Kidney tubule cell (primary cell): Measurements from ENCODE around the gene OR6B1.

ENCODE experiments used
- DNase-seq: peaks from one replicate; pipeline ENCODE4 v3.0.0-alpha.2; 2018; ENCODE audit warnings: low spot score

OR6B1 gene

DNA sequence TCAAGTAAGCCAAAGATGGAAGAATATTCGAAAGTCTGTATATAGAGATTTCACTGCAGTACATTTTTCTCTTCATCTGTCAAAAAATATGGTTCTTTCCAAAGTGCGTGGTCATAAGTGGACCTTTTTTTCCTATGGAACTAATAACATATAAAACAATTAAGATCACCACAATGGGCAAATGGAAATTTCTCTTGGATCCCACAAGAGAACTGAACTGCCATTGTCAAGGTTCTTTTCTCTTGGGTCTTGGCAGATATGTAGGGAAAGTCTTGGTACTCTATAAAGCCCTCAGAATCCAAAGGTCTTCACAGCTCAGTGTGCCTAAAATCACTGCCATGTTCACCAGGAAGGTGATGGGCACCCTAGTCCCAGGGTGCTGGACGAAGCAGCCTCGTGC, at the start of gene OR6B1:
OR6B1 (plus strand) TSS at position 301 of the 400 bp plus-strand sequence. CDS start 3,677 bp downstream, outside the sequence.
- DNase-seq = no peak

GRCh38 chr7:143953421-143953820, 46.7 kb upstream of the OR6B1 start:
- no peak for DNase-seq

GRCh38 chr7:143954135-143954534, 46.0 kb upstream of the OR6B1 start:
- DNase-seq = no peak

DNA sequence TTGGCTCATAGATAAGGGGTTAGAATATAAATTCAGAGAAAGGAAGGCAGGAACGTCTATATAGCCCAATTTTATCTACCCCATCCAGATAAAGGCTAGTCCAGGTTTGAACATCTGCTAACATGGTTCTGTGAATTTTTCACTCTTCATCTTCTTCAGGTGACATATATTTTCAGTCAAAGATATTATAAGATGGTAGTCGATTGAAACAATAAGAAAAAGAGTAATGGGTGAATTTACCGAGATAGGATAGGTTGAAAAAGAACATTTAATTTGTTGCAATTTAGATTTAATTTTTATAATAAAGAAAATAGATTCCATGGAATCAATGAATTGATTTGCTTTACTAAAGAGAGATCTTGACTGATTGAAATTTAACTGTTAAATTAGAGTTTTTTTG, 45.6 kb upstream of the OR6B1 start, which contains the start of gene OR2F1:
OR2F1 (plus strand) TSS at position 301 of the 400 bp plus-strand sequence. CDS start 5,127 bp downstream, outside the sequence.
- DNase-seq = no peak

- no peak for DNase-seq
These were observed 41.3 kb upstream of the OR6B1 start for GRCh38 chr7:143958781-143959180.

DNA sequence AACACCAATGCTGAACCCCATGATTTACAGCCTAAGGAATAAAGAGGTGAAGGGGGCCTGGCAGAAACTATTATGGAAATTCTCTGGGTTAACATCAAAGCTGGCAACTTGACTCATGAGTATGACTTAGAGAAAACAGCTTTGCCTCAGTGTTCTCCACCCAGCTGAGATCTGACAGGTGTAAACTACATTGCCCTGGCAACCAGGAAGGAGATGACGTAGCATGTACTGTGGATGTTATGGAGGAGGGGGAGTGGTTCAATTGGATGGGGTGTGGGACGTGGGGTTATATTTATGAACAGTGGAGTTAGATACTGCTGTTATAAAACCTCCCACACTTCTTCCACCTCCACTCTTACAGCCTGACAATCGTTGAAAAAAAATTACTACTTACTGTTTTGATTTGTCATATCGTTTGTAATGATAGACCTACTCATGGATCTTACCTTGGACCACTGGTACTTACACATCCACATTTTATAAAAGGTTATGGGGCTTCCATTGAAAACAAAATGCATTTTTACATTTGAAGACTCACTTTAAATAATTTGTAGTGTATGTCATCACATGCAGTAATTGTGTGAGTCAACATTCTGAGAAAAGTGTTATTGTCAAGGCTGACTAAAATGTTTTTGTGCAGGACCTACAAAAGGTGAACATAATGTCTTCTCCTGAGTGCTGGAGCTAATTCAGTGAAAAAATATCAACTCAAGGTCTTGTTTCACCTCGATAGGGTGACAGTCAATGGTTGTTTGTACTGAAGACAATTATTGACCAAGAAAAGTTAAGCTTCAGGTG, 39.1 kb upstream of the OR6B1 start:
- no peak for DNase-seq

DNA sequence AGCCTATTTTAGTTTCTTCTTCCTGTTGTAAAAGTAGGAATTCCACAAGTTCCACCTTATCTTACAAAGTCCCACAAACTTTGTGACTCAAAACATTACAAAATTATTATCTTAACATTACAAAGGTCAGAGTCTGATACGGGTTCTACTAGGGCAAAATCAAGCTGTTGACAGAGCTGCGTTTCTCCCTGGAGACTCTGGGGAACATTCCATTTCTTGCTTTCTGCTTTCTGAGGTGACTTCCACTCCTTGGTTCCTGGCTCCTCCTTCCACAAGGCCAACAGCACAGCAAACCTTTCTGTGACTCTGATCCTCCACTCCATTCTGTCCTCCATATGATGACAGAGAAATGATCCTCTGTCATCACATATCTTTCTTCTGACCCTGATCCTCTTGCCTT, 34.8 kb upstream of the OR6B1 start:
- no peak for DNase-seq

GRCh38 chr7:143967398-143967797, 32.7 kb upstream of the OR6B1 start:
- DNase-seq = no peak

GRCh38 chr7:143973870-143974416, 26.2 kb upstream of the OR6B1 start:
- no peak for DNase-seq

- peak; percentile 54 for DNase-seq
These were observed 25.7 kb upstream of the OR6B1 start for GRCh38 chr7:143974459-143974858.

DNA sequence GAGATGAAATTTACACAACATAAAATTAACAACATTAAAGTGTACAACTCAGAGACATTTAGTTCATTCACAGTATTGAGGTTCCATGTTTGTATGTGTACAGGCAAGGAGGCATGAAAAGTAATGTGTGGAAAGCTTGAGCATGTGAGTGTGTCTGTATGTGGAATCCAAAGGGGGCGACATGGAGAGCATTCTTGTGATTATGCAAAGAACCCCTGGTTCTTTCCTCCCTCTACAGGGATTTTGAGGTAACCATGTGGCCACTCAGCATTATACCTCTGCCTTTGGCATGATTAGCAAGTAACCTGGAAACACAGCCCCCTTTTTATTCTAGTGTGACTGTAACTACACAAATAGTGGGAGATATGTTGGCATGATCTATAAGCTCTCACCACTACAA, 24.5 kb upstream of the OR6B1 start:
- DNase-seq = no peak

DNA sequence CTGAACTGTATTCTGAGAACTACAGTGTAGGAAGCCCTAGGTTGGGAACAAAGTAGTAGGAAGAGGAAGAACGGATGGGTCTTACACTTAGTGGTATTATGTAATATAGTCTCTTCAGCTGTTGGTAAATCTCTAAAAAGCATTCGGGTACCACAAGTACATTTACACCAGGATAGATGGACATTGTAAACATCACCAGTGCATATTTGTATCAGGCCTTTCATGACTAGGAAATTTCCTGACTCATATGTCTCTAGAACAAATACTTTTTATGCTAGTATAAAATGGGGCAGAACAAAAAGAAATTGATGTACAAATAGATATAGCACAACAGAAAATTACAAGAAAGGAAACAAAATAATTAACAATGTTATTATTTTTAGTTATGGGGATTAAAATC, 21.5 kb upstream of the OR6B1 start:
- DNase-seq = no peak

DNA sequence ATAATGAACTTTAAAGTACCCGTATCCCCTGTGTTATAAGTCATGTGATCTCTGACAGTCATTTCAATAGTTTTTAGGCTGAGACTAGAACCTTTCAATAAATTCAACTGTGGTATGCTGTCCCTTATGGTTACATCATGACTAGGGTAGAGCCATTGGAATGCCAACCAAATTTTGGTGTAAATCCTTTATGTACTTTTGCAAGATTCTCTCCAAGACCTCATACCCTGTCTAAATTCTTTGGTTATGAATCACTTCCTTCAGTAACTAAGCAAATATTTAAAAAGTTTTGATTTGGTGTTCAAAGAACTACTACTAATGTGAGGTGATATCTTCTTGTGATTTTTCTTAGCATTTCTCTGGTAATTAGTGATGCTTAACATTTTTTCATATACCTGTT, 20.8 kb upstream of the OR6B1 start:
- peak; percentile 87 for DNase-seq

- peak; percentile 6 for DNase-seq
These were observed 20.1 kb upstream of the OR6B1 start for GRCh38 chr7:143979998-143980397.

- peak; percentile 84 for DNase-seq
These were observed 19.2 kb upstream of the OR6B1 start for GRCh38 chr7:143980746-143981510.

GRCh38 chr7:143983960-143984359, 16.2 kb upstream of the OR6B1 start:
- DNase-seq = no peak

GRCh38 chr7:143987513-143987912, 12.6 kb upstream of the OR6B1 start:
- DNase-seq = no peak

- DNase-seq = no peak
These were observed 11.0 kb upstream of the OR6B1 start for GRCh38 chr7:143988976-143989745.

DNA sequence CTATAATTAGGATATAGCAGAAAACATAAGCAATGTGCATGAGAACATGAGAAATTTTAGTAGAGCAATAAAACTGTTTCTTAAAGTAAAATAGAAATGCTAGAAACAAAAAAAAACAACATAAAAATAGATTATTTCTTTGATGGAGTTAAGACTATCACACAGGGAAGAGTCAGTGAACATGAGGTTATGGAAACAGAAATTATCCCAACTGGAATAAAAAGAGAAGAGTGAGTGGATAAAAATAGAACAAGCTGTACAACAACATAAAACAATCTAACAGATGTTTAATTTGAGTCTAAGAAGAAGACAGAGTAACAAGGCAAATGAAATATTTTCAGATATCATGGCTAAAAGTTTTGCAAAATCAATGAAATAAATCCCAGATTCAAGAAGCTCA, 7.5 kb upstream of the OR6B1 start:
- no peak for DNase-seq

DNA sequence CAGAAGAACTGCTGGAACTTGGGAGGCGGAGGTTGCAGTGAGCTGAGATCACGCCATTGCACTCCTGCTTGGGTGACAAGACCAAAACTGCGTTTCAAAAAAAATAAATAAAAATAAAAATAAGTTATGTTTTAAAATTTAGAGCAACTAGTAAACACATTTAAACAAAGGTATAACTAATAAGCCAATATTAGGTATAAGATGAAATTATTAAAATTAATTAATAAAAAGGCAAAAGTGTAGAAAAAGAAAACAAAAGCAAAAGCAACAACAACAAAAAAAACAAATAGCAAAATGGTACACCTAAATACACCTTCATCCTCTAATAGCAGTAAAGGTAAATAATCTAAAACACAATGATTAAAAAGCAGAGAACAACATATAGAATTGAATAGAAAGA, 6.2 kb upstream of the OR6B1 start:
- DNase-seq = no peak

DNA sequence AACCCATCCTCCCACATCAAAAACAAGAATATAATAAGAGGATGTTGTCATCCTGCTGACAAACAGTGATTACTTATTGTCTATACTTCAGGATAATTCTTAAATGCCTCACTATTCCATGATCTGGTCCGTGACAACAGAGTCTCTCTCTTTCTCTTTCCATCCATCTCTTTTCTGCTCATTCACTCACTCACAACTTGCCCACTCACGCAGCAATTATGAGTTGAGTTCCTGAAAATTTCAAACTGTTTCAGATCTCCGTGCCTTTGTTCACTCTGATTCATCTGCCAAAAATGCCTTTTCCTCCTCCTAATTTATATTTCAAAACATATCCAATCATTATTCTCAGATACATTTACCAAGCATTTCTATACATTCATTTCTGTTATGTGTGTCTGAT, 1.4 kb downstream of the OR6B1 start:
- no peak for DNase-seq

DNA sequence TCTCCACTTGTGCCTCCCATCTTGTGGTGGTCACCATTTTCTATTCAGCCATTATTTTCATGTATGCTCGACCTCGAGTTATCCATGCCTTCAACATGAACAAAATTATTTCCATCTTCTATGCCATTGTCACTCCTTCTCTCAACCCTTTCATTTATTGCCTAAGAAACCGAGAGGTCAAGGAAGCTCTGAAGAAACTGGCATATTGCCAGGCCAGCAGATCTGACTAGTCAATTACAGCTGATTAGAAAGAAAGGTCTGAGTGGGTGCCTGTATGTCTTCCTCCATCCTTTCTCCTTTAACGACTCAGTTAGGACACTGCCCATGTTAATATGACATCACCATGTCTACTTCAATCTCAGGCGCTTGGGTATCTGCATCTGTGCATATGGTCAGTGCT, 4.6 kb downstream of the OR6B1 start:
- no peak for DNase-seq
